ENCODE results near the gene MYH10.

The MYH10 gene

GRCh38 chr17:8499171-8499570 is 131.4 kb downstream of the MYH10 start:
- no peak for DNase-seq (ENCODE audit: low read depth in 1 of 2, low spot score in 1 of 2)

DNA sequence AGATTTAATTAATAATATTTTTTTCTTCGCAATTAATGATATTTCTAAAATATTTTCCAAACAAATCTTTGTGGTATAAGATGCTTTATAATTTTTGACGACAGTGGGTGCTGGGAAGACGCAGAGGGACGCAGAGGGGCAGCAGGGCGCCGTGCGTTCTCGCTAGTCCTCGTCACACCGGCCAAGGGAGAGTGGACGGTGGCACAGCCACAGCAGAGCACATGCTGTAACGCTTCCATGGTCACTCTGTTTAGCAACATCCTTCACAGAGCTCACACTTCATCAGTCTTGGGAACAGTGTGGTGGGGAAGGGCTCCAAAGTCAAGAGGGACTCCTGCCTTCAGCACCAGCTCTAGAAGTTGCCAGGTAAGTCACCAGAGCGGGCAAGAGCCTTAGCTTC is 134.4 kb downstream of the MYH10 start:
- no peak for DNase-seq (ENCODE audit: low read depth in 1 of 2, low spot score in 1 of 2)

DNA sequence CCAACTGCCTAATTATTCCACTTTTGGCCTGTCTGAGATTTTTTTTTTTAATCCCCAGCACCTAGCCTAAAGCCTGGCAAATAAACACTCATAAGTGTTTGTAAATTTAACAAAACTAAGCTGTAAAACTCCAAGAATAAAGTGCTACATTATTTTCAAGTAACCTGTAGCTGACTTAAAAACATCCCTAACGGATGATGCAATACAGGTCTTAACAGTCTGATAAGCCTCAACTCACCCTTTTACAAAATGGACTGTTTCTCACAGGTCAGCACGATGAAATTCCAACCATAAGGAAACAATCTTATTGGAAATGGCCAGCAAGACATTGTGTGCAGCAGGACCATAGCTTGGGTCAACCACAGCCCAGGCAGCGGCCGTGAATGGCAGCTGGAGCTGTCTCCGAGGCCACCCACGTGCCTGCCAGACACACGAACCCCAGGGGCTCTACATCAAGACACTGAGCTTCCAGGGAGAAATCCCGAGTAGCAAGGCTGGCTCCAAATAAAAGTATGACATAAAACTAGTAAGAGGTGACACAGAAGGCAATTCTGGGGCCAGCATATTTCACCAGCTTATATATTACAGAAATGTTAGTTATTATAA is 135.9 kb downstream of the MYH10 start:
- no peak for DNase-seq (ENCODE audit: low read depth in 1 of 2, low spot score in 1 of 2)

GRCh38 chr17:8494021-8494420 is 136.5 kb downstream of the MYH10 start:
- no peak for DNase-seq (ENCODE audit: low read depth in 1 of 2, low spot score in 1 of 2)

GRCh38 chr17:8492121-8492520 is 138.4 kb downstream of the MYH10 start:
- DNase-seq (ENCODE audit: low read depth in 1 of 2, low spot score in 1 of 2) = no peak

DNA sequence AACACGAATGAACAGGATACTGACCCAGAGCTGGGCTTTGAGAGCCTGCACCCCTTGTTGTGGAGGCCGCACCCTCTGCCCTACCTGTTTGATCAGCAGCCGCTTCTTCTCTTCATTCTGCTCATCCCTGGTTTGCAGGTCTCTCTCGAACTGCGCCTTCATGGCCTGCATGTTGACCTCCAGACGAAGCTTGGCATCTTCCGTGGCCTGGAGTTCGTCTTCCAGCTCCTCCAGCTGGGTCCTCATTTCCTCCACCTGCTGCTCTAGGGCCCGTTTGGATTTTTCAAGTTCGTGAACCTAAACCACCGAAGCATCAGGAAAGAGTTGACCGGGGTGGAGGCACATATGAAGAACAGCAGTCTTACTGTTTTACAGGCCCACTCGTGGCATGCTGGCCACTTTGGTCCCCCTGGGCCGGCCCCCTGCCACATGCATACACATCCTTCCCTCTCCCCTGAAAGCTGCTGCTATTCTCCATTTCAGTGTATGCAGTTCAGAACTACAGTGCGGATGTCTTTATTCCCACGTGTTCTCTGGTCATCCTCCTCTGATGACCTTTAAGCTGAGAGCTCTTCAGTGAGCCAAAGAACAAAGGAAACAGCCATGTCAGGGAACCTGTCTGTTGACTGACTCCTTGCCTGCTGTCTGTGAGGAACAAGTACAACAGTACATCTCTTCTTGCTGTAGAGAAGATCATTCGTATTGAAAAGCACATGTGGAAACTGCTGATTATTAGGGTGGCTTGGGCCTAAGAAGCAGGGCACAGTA is 140.1 kb downstream of the MYH10 start:
- no peak for DNase-seq (ENCODE audit: low read depth in 1 of 2, low spot score in 1 of 2)

GRCh38 chr17:8489841-8490240 is 140.7 kb downstream of the MYH10 start:
- DNase-seq (ENCODE audit: low read depth in 1 of 2, low spot score in 1 of 2) = no peak

DNA sequence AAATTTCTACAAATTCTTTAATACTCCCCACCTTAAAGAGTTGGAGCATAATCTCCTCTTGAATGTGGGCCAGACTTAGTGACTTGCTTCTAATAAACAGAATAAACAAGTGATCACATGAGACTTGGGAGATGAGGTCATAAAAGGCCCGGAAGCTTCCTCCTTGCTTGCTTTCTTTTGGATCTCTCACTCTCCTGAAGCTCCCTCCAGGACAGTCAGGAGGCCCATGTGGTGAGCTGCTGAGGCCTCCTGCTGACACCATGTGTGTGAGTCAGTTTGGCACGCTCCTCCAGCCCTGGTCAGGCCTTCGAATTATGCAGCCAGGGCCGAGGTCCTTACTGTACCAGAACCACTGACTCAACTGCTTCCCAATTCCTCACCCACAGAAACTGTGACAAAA is 141.6 kb downstream of the MYH10 start:
- no peak for DNase-seq (ENCODE audit: low read depth in 1 of 2, low spot score in 1 of 2)

DNA sequence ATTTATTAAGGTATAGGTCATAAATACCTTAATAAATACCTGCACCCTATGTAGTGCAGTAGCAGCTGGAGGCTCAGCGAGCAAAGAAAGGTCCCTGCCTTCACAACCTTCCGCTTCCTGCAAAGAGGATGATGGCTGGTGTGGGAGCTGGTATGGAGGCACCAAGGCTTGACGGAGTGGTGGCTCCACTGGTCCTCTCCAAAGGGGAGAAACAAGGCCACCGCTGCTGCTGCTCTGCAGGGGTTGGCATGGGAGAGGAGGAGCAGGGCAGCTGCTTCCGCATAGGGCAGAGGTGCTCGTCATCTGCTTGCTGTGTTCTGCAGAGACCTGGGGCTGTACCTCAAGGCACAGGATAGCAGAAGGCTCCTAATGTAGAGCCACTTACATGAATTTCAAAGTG is 142.0 kb downstream of the MYH10 start:
- DNase-seq (ENCODE audit: low read depth in 1 of 2, low spot score in 1 of 2) = no peak

DNA sequence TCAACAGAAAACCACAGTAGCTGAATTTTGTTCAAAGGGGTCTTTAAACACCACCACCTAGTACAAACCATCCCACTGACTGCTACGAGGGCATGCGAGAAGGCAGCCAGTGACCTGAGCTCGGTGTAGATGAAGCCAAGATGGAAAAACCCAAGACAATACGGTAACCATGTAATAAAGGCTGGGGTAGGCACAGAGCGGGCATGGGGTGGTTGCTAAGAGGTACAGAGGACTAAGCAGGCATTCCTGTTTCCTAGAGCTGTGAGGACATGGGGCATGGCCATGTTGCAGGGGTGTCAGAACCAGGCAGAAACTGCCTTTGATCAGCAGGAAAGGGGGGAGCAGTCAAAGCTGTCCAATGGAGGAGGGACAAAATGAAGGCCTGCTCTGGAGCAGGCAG is 142.8 kb downstream of the MYH10 start:
- DNase-seq (ENCODE audit: low read depth in 1 of 2, low spot score in 1 of 2) = no peak

DNA sequence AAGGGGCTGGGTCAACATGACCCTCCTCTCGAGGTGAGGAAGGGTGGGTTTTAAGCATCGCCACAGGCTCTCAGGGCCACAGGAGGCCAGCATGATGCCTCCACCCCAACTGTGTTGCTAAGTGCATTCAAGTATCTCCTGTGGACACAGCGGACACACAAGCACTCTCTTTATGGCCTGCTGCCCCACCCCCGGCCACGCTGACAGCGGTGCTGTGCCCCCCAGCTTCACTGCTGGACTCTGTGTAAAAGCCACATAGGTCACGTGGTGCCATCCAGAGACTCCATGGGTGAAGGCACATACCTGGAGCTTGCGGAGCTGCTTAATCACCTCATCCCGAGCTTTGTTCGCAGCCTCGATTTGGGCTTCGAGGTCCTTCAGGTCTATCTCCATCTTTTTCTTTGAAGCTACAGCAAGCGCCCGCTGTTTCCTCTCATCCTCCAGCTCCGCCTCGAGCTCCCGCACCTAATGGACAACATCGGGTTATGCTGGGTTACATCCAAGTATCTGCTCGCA is 143.3 kb downstream of the MYH10 start:
- DNase-seq (ENCODE audit: low read depth in 1 of 2, low spot score in 1 of 2) = no peak

DNA sequence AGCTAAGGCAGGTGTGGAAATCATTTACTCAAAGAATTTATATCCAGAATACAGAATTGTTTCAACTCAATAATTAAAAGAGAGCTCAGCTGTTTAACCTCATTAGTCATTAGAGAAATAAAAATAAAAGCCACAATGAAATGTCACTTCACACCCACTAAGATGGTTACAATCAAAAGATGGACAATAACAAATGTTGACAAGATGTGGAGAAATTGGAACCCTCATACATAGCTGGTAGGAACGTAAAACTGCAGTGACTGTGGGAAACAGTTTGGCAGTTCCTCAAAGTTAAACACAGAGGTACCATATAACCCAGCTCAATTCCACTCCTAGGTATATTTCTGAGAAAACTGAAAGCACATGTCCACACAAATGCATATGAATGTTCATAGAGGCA is 145.0 kb downstream of the MYH10 start:
- no peak for DNase-seq (ENCODE audit: low read depth in 1 of 2, low spot score in 1 of 2)

DNA sequence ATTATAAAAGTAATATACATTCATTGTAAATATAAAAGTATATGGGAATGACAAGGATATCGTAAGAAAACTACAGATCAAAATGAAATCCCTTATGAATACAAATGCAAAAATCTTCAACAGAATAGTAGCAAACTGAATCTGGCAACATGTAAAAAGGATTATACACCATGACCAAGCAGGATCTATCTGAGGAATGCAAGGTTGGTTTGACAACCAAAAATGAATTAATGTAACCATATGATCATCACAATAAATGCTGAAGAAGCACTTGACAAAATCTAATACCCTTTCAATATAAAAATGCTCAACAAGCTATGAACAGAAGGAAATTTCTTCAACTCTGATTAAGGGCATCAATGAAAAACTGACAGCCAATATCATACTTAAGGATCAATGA is 146.1 kb downstream of the MYH10 start:
- no peak for DNase-seq (ENCODE audit: low read depth in 1 of 2, low spot score in 1 of 2)

GRCh38 chr17:8482546-8482945 is 148.0 kb downstream of the MYH10 start:
- no peak for DNase-seq (ENCODE audit: low read depth in 1 of 2, low spot score in 1 of 2)

GRCh38 chr17:8481703-8482102 is 148.8 kb downstream of the MYH10 start:
- no peak for DNase-seq (ENCODE audit: low read depth in 1 of 2, low spot score in 1 of 2)

DNA sequence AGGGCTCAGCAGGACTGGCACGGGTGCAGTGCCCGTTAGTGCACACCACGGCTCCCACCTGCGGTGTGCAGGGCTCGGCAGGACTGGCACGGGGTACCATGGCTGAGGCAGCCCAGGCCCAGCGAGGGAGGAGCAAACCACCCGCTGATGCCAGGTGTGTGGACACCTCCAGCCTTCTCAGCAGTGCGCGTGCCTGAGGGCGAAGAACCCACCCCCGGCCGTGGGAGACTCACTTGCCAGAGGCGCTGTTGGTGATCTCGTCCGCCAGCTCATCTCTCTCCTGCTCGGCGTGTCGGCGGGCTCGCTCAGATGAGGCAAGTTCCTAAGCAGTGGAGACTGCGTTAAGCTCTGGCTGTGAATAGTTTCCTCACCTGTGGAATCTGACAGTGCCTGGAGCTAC is 149.4 kb downstream of the MYH10 start:
- DNase-seq (ENCODE audit: low read depth in 1 of 2, low spot score in 1 of 2) = no peak

- DNase-seq (ENCODE audit: low read depth in 1 of 2, low spot score in 1 of 2) = no peak
Observed at GRCh38 chr17:8480011-8480976, 150.2 kb downstream of the MYH10 start.

DNA sequence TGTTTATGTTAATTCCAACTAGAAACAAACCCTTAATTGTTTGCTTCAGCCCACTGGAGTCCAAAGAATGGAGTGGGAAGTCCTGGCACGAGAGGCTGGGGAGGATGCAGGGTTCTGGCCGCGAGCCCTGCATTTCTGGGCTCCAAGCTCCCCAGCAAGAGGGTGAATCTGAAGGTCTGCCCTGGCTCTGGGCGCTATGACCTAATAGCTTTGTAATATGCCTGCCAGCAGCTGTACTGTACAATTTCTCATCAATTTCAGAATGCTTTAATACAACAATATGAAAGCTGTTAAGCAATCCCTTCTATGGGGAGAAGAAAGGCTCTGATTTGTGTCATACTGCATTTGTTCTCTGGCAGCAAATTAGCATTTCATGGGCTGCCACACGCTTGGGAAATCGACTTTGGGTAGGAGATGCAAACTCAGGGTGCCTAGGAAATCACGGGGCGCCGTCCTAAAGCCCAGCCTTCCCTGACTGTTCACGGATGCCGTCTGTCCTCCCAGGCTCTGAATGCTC is 151.0 kb downstream of the MYH10 start:
- DNase-seq (ENCODE audit: low read depth in 1 of 2, low spot score in 1 of 2) = no peak

DNA sequence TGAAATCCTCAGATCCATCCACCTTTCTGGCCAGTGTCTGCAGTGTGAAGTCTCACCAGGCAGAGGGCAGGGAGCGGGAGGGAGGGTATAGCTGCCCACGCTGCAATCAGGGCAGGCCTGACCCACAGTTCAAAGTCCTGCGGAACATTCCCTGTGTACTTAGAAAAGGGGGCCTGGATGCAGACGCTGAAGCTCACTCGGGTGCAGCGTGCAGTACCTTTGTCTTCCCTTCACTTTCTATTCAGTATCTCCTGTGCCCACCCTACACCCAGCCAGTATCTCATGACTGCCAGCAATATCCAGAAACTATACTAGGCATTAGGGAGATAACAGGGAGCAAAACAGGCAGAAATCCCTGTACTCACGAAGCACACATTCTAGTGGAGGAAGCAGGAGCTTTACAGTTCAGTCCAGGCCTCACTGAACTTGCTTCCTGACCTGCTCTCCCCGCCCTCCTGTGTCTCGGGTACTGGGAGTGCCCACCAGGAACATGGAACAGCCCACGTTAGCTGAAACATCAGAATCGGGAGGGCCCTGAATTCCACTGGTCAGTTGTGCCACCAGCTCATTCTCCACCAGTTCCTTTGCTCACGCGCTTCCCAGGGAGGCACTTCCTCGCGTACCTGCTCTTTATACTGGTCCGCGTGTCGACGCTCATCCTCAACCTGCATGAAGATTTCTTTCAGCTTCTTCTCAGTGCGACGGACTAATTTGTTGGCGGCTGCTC is 152.6 kb downstream of the MYH10 start:
- DNase-seq (ENCODE audit: low read depth in 1 of 2, low spot score in 1 of 2) = no peak

DNA sequence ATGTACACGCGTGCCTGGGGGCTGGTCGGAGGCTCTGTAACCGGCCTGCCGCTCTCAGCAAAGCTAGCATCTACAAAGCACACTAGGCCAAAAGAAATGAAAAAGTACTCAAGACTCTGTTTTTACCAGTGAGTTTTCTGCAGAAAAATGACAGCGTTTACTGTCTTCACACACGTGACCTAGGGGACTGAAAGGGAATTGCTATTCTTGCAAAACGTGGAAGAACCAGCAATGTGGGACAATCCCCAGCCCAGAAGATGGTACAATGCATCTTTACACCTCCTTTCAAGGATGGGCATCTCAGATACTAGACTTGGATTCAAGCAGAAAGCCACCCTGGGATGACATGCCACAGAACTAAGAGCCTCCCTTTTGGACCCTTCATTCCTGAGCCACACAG is 153.4 kb downstream of the MYH10 start:
- DNase-seq (ENCODE audit: low read depth in 1 of 2, low spot score in 1 of 2) = no peak

- DNase-seq (ENCODE audit: low read depth in 1 of 2, low spot score in 1 of 2) = no peak
Observed at GRCh38 chr17:8476741-8477140, 153.8 kb downstream of the MYH10 start.
